GM12878 (cell line): ENCODE results near the gene ZDHHC21. TPM values are rescaled to one million over a fixed set of nuclear protein-coding genes. Genes with fewer than 3 reads are reported as not detected.

Experiments used
- ATAC-seq: fragments of 200-7000 bp; cut with Tn5 transposase; 3 replicates; pipeline ENCODE4 v1.9.1; 2020; ENCODE audit warnings: mild to moderate bottlenecking, moderate library complexity
- BruUV-seq: library from RNA; stranded (reverse); fragments of 400-500 nt; replicated peaks from 2 replicates; lab custom pipeline; 2021; lab: Mats Ljungman, UMichigan
- CTCF ChIA-PET: fragments of 300-600 bp; sonication (Branson Sonifier 250); formaldehyde crosslinking; extraction: SDS; loops from one replicate; lab custom pipeline; 2021; ENCODE audit warnings: inconsistent platforms; lab: Yijun Ruan, JAX
- POLR2A ChIA-PET: fragments of 350-600 bp; formaldehyde crosslinking; extraction: SDS; loops from one replicate; lab custom pipeline; 2021; ENCODE audit warnings: inconsistent platforms; lab: Charles Lee
- RAD21 ChIA-PET: fragments of 300-600 bp; sonication (Branson Sonifier 250); formaldehyde crosslinking; loops from one replicate; lab custom pipeline; 2023; ENCODE audit warnings: antibody characterized with exemption; ENCODE audit not compliant: unreplicated experiment; lab: Charles Lee
- SMC1A ChIA-PET: fragments of 300-600 bp; sonication (Branson Sonifier 250); formaldehyde crosslinking; loops from one replicate; lab custom pipeline; 2023; ENCODE audit not compliant: unreplicated experiment, uncharacterized antibody; lab: Charles Lee
- DNase-seq: peaks from one replicate; pipeline ENCODE4 v3.0.0-alpha.2; 2011; ENCODE audit warnings: low read depth, low spot score
- FAIRE-seq: peaks from 3 replicates; lab custom pipeline; 2011; peaks lifted over from hg19 to GRCh38; lab: Jason Lieb, UNC
- H2AFZ ChIP-seq: 2 replicates; pipeline ENCODE4 v1.6.0; 2011; ENCODE audit warnings: low read depth, low read length, control low read depth; ENCODE audit not compliant: control insufficient read depth
- H3K27ac ChIP-seq: 2 replicates; pipeline ENCODE4 v1.5.1; 2011; ENCODE audit warnings: control low read depth; ENCODE audit not compliant: control insufficient read depth, insufficient read depth
- H3K27me3 ChIP-seq, 2 experiments: replicated peaks in 1 of 2; 2 replicates each; pipeline versions ENCODE4 v1.6.0 to v1.6.1; 2011; ENCODE audit warnings: low read length in 1 of 2; ENCODE audit not compliant: control insufficient read depth in 2 of 2, insufficient read depth in 2 of 2
- H3K36me3 ChIP-seq, 2 experiments: 2 replicates each; pipeline ENCODE4 v1.5.1; 2011; ENCODE audit warnings: low read length in 1 of 2; ENCODE audit not compliant: control insufficient read depth in 2 of 2, insufficient read depth in 2 of 2
- H3K4me1 ChIP-seq: 2 replicates; pipeline ENCODE4 v1.6.1; 2011; ENCODE audit warnings: mild to moderate bottlenecking, low read length, moderate library complexity, mixed read lengths; ENCODE audit not compliant: control insufficient read depth, insufficient read depth
- H3K4me2 ChIP-seq: 2 replicates; pipeline ENCODE4 v1.6.0; 2011; ENCODE audit warnings: control low read depth; ENCODE audit not compliant: control insufficient read depth, insufficient read depth
- H3K4me3 ChIP-seq: fragments of 200-600 bp; sonication (generic); 2 replicates; pipeline ENCODE4 v1.5.1; 2016
- H3K79me2 ChIP-seq: 2 replicates; pipeline ENCODE4 v1.6.0; 2011; ENCODE audit warnings: low read length; ENCODE audit not compliant: control insufficient read depth, insufficient read depth
- H3K9ac ChIP-seq: 2 replicates; pipeline ENCODE4 v1.8.0; 2011; ENCODE audit warnings: low read length, control low read depth, mixed read lengths; ENCODE audit not compliant: control insufficient read depth, insufficient read depth
- H3K9me3 ChIP-seq: replicated peaks from 3 replicates; pipeline ENCODE4 v1.5.1; 2011; ENCODE audit warnings: mild to moderate bottlenecking, low read length; ENCODE audit not compliant: control insufficient read depth, insufficient read depth
- H4K20me1 ChIP-seq: 2 replicates; pipeline ENCODE4 v1.6.0; 2011; ENCODE audit not compliant: control insufficient read depth, insufficient read depth
- BCL11A ChIP-seq: IDR thresholded peaks from 2 replicates; pipeline ENCODE4 v1.6.1; 2011; ENCODE audit warnings: low read depth, low read length
- CTCF ChIP-seq, 3 experiments: IDR thresholded peaks in 2 of 3; conservative IDR thresholded peaks in 1 of 3; 2 replicates each; pipeline ENCODE4 v1.5.1; 2011; ENCODE audit warnings: low read depth in 3 of 3, low read length in 3 of 3, mild to moderate bottlenecking in 3 of 3, control low read depth in 2 of 3, moderate library complexity in 2 of 3, inconsistent platforms in 1 of 3, mixed read lengths in 1 of 3; ENCODE audit not compliant: control insufficient read depth in 2 of 3, insufficient read depth in 1 of 3; ENCODE audit errors: extremely low read depth in 1 of 3
- DPF2 ChIP-seq: fragments of 450-650 bp; IDR thresholded peaks from 2 replicates; pipeline ENCODE4 v1.6.1; 2017; ENCODE audit warnings: mild to moderate bottlenecking
- GABPA ChIP-seq: IDR thresholded peaks from 2 replicates; pipeline ENCODE4 v1.6.1; 2014; ENCODE audit warnings: antibody characterized with exemption, low read depth, mild to moderate bottlenecking, inconsistent platforms
- HDAC2 ChIP-seq: fragments of 200-600 bp; sonication (generic); IDR thresholded peaks from 2 replicates; pipeline ENCODE4 v1.6.1; 2017
- PKNOX1 ChIP-seq: fragments of 450-650 bp; IDR thresholded peaks from 2 replicates; pipeline ENCODE4 v1.6.1; 2016; ENCODE audit warnings: mild to moderate bottlenecking
- RAD21 ChIP-seq: IDR thresholded peaks from 2 replicates; pipeline ENCODE4 v1.6.1; 2011; ENCODE audit warnings: mild to moderate bottlenecking, low read depth, low read length, moderate library complexity; ENCODE audit not compliant: insufficient read depth
- SMC3 ChIP-seq: IDR thresholded peaks from 2 replicates; pipeline ENCODE4 v1.6.1; 2011; ENCODE audit warnings: low read length, improper control_type of control experiment, borderline replicate concordance
- WGBS: methylation state at CpG from one replicate; pipeline ENCODE4 v1.1.6; 2016; ENCODE audit warnings: low lambda C conversion rate; ENCODE audit not compliant: insufficient replicate concordance, insufficient coverage; ENCODE audit errors: missing lambda C conversion rate; 5-methylcytosine and 5-hydroxymethylcytosine counted together
- in situ Hi-C: fragments of 300-500 bp; cut with MboI; formaldehyde crosslinking; loops from 9 replicates; pipeline ENCODE4 v1.14.3; 2018; ENCODE audit warnings: mixed read lengths
- intact Hi-C: fragments of 100-400 bp; cut with micrococcal nuclease; formaldehyde crosslinking; loops from one replicate; pipeline ENCODE4 v1.14.2; 2022; ENCODE audit not compliant: unreplicated experiment
- polyA plus RNA-seq, 11 experiments: library from polyadenylated mRNA; depleted of rRNA in 4 of 11; unstranded in 6 of 11; stranded (reverse) in 5 of 11; fragments of >200 nt; fragmentation: Nextera tagmentation in 4 of 11; fragmentation: Illumina TruSeq in 1 of 11; extraction: Ambion mirVana in 4 of 11; extraction: Trizol in 1 of 11; gene quantifications; 1 replicate in 1 of 11; 2 replicates in 10 of 11; pipeline versions ENCODE4 v1.2.1 to v1.2.3, GENCODE V29; 2011 to 2016; ENCODE audit warnings: inconsistent platforms in 2 of 11, missing spikeins in 2 of 11, low read depth in 1 of 11
- total RNA-seq, 4 experiments: library from RNA; depleted of rRNA in 3 of 4; stranded (reverse); fragments of >200 nt in 3 of 4; fragmentation: Illumina TruSeq in 1 of 4; extraction: Trizol in 1 of 4; gene quantifications; 2 replicates each; pipeline versions ENCODE4 v1.2.1 to v1.2.3, GENCODE V29; 2013 to 2021

Gene ZDHHC21
- total and polyA plus RNA-seq, 10 of the 15 experiments (the other 5 are each of a cell fraction or from before 2014, with no cell fraction given) = 2.6 to 14.6 (median 9.1) TPM

- no peak for TF ChIP-seq GABPA
- no peak for TF ChIP-seq BCL11A
- TF ChIP-seq DPF2 = no peak
- TF ChIP-seq, all 136 proteins: peak for 0
- no peak for ATAC-seq
- WGBS = 98% methylated on average over 8 of the region's 8 CpGs
- Histone ChIP-seq H3K9ac (no peak overlapping the region), H3K9me3 (no peaks in the 10 kb centered on the region), H4K20me1 (no peaks in the 10 kb centered on the region), H3K36me3 (peaks cover 0 to 4% of the 10 kb centered on the region in 2 experiments; a peak in 2 of 4 replicates), H3K4me3 (no peak overlapping the region), H3K4me1 (no peaks in the 10 kb centered on the region), H3K27ac (no peak overlapping the region), H3K27me3 (no peaks in the 10 kb centered on the region), H3K4me2 (no peak overlapping the region), H2AFZ (no peak overlapping the region), H3K79me2 (no peaks in the 10 kb centered on the region)
- POLR2A ChIA-PET = no interaction called here
- intact Hi-C loops (no loop called here), in situ Hi-C loops (no loop called here)
- DNase-seq = no peak
- no TSS peak for BruUV-seq
- RAD21 ChIA-PET = interaction anchor here (1.1 to 1.5 kb wide), 2 partner anchors 148 to 151 kb away, joined by 3 to 6 read pairs; no protein-coding TSS in a partner anchor
- SMC1A ChIA-PET = interaction anchor here (1.1 to 1.5 kb wide), 5 partner anchors 33 to 150 kb away, joined by 3 to 5 read pairs (median 3); no protein-coding TSS in a partner anchor
- no peak for FAIRE-seq
- CTCF ChIA-PET = interaction anchor here (1.0 to 5.5 kb wide), 6 partner anchors 11 to 148 kb away, joined by 3 to 135 read pairs (median 21); no protein-coding TSS in a partner anchor
These were observed 74.3 kb downstream of the ZDHHC21 start for GRCh38 chr9:14618836-14619420.

DNA sequence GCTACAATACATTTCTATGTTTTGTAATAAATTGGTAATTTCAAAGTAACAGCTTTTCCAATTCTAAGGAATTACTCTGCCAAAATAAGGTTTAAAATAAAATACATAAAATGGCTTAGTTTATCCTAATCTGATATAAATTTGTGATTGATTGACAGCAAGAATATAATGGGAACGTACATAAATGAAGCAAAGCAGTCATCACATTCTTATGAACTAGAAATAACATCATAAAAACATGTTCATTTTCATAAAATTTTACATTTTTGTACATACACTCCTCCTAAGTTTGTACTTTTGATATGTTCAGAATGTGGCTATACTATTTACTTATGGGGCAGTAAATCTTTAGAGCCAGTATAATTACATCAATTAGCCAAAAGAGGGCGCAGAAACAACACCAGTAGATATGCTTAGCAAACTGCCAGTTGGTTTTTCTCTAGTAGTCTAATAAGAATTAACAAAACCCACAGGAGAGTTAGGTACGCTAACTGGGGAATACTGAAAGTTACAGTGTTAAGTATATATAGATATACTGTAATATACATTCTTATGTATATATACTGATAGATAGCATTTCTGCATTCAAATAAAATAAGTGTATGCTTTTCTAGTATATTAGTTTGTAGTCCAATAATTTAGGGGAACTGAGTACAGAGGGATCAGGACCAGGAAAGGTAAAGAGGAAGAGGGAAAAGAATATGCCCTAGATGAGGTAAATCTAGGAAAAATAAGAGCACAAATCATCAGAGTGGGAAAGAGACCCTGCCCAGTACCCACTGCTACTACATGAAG, 76.8 kb downstream of the ZDHHC21 start:
- no peak overlapping the region for H3K27ac ChIP-seq
- no peaks in the 10 kb centered on the region for H4K20me1 ChIP-seq
- ChIA-PET POLR2A (no interaction called here), SMC1A (interaction anchor here (0.7 to 4.0 kb wide), 10 partner anchors 9 to 153 kb away, joined by 3 to 52 read pairs (median 6); no protein-coding TSS in a partner anchor)
- H3K36me3 ChIP-seq = peaks cover 0 to 3% of the 10 kb centered on the region in 2 experiments; a peak in 2 of 4 replicates
- DNase-seq (no peak), ATAC-seq (peak; percentile 92)
- H3K4me3 ChIP-seq = no peak overlapping the region
- WGBS = 56% methylated on average over 3 of the region's 3 CpGs
- TF ChIP-seq CTCF (IDR thresholded peaks at IDR 0.05 in 2 of 3, conservative IDR thresholded peaks at IDR 0.05 in 1 of 3; ENCODE audit: control insufficient read depth in 2 of 3, extremely low read depth in 1 of 3, insufficient read depth in 1 of 3, low read depth in 3 of 3, low read length in 3 of 3) (peak; percentile 53 to 65 (median 57)), SMC3 (peak; percentile 79; the same call in 1 of the 2 replicates), HDAC2 (no peak), RAD21 (peak; percentile 81), PKNOX1 (peak; percentile 50)
- TF ChIP-seq, all 136 proteins: peak for 4
- Histone ChIP-seq H2AFZ (no peak overlapping the region), H3K4me1 (no peaks in the 10 kb centered on the region), H3K27me3 (no peaks in the 10 kb centered on the region), H3K9me3 (no peaks in the 10 kb centered on the region), H3K9ac (no peak overlapping the region), H3K4me2 (no peak overlapping the region), H3K79me2 (no peaks in the 10 kb centered on the region)
- RAD21 ChIA-PET = interaction anchor here (0.7 to 2.2 kb wide), 7 partner anchors 31 to 153 kb away, joined by 3 to 35 read pairs (median 7); no protein-coding TSS in a partner anchor
- CTCF ChIA-PET = interaction anchor here (0.7 to 5.5 kb wide), 18 partner anchors 9 to 174 kb away, joined by 3 to 135 read pairs (median 5); no protein-coding TSS in a partner anchor
- BruUV-seq = no TSS peak
- in situ Hi-C loops (no loop called here), intact Hi-C loops (loop anchor here (1.0 to 2.0 kb wide), 2 partner anchors 152 to 230 kb away; no protein-coding TSS in a partner anchor)
- peak; percentile 47 for FAIRE-seq
